GM21447 (cell line): ENCODE results near the gene WNT6.

ENCODE experiments used
- ATAC-seq: cut with Tn5 transposase; IDR thresholded peaks from one replicate; pipeline ENCODE4 v1.9.1; 2021; ENCODE audit not compliant: unreplicated experiment

Gene WNT6

DNA sequence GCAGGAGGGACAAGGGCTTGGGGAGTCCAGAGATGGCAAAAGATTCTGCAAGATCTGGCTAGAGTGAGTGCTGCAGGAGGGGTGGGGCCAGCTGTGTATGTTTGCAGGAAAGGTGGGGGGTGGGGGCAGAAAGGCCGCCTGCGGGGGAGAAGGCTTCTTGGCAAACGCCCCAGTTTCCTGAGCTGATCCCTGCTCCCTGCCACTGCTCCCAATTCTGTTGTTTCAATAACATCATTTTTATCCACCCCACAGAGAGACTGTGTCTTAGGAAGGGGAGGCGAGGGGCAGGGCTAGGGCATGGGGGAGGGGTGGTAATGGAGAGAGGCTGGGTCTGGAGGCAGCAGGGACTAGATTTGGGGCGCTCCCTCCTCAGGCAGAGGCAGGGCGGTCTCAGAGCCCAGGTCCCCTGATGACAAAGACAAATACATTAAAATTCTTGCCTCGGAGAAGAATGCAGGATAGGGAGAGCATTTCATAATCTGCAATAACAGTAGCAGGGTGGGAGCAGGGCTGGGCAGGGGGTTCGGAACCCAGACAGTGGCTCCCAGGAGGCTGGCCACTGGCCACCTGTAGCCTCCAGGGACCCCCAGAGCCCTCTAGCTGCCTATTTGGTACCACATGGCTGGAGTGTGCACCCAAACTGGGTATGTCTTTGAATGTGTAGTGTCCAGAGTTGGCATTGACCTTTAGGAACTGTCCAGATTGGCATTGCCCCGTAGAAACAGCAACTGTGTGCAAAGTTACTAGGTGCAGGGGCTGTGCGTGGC, 2.1 kb upstream of the WNT6 start:
- ATAC-seq, result no peak

DNA sequence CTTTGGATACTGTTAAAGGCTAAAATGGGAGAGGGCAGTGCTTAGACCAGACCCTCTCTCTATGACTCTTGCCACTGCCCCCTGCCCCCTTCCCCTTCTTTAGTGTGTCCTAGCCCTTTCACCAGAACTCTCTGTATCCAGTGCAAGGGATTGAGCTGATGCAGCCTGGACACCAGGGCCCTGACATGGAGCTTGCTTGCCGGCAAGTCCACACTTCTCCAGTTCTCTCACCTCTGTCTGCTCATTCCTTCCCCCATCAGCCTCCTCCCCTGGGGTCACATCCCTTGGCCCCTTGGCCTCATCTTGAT, 1.5 kb upstream of the WNT6 start:
- ATAC-seq, result no peak

- ATAC-seq, result no peak
These were observed 692 bp upstream of the WNT6 start for GRCh38 chr2:218858671-218859555.

DNA sequence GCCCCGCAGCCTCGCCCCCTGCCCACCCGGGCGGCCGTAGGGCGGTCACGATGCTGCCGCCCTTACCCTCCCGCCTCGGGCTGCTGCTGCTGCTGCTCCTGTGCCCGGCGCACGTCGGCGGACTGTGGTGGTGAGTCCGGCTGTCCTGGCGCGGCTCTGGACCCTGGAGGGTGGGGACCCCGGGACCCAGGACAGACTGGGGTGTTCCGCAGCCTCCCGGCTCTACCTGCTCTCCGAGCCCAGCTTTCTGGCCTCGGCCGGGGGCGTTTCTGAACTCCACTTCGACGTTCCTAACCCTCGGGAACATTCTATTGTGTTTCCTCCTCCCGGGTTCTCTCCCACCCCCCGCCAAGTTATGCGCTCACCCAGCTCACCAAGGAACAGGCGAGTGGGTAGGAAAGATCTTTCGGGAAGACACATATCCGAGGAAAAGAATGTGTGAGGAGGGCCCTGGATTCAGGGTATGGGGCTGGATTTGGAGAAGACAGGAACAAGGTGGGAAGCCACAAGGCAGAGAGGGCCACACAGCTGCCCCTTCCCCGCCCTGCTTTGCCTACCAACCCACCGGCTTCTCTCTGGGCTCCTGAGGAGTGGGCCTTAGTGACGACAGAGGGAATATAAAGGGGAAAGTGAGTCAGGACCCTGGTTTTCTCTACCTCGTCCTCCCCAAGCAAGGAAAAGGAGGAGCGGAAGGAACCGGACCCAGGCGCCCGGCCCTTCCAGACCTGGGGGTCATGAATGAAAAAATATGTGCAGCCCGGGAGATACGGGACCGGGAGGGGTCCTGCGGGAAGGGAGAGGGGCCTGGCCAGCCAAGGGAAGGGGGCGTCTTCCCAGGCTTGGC, 605 bp downstream of the WNT6 start:
- ATAC-seq, result no peak

DNA sequence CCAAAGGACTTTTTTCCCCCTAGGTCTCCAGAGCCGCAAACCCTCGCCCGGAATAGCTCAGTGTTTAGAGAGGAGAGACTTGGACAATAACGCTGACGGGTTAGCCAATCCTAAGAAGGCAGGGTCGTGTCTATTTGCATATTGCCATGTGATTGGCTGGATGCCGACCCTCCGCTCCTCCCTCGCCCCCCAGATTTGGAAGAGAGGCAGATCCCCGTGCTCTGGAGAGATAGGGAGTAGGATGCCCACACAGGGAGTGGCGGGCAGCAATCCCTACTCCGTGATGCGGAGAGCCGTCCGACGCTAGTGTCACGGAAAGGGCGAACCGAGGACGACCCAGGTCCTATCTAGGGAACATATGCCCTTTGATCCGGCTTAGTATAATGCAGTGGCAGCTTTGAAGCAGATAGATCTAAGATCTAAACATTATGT, 1.4 kb downstream of the WNT6 start:
- ATAC-seq, result no peak

DNA sequence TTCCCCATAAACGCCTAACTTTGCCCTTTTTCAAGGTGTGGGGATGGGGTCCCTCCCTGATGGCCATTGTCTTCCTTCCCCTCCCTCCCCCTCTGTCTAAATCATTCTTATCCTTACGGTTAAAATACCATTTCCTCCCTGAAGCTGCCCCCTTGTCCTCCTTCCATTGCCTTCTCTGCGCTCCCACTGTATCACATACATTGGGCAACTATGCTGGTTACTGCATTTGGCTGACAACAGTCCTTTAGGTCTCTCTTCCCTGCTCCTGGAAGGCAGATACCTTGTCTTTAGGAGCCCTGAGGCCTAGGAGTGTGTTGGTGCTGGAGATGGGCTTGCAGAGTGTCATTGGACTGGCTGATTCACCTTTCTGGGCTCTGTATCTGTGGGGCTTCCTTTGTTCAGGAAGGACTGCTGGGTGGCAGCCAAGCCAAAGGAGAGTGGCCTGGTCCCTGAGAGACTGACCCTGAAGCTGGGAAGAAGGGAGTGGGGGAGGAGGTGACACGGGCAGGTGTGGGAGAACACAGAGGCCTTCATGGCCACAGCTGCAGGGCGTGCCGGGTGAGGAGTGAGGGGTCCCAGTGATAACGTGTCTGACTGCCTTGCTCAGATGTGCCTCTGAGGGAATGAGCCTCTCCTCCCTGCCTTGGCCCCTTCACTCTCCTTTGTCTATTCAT, 2.2 kb downstream of the WNT6 start:
- no peak for ATAC-seq

GRCh38 chr2:218863021-218863520, 3.5 kb downstream of the WNT6 start:
- no peak for ATAC-seq

DNA sequence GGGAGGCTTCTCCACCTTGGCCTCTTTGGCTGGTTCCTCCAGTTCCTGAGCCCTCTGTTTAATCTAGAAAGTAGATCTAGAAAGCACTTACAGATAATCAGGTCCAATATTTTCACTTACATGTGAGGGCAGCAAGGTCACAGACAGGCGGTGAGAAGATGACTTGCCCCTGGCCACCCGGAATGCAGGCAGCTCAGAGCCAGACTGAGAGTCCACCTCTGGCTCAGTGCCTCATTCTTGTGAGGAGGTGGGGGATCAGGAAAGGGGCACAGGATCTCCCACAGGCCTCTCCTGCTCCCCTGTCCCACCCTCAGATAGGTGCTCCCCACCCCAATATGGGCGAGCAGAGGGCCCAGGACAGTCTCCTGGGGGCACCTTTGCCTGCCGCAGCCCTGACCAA, 5.8 kb downstream of the WNT6 start:
- ATAC-seq, result no peak

DNA sequence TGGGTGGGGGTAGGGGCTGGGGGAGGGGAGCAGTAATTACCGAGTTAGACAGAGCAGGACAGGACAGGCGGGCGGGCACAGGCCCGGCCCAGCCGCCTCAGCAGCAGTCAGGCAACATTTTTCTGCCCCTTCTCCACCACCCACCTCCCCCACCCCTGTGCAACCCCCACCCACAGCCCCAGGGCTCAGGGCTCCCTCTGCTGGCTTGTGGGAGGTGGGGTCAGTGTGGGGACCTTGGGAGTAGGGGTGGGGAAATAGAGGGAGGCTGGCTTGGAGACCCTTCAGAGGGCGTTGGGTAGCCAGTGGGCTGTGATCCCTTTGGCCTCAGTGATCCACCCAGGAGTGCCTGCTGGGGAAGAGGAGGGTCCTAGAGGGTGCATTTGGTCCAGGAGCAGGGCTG, 6.4 kb downstream of the WNT6 start:
- no peak for ATAC-seq

DNA sequence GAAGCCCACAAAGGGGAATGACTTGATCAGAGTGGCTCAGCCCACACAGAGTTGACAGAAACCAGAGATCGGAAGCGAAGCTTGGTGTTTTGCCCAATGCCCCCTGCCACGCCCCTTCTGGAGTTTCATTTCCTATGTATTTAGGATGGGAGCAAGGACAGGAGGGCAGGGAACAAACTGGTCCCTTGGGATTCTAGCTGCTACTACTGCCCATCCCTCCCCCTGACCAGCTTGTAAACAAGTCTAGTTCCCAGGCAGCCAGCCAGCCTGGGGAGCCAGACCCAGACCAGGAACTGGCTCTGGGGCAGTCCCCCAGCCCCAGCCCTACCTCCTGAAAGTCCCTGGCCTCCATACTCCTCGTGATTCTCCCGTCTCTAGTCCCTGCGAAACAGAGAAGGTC, 8.3 kb downstream of the WNT6 start:
- ATAC-seq, result no peak

DNA sequence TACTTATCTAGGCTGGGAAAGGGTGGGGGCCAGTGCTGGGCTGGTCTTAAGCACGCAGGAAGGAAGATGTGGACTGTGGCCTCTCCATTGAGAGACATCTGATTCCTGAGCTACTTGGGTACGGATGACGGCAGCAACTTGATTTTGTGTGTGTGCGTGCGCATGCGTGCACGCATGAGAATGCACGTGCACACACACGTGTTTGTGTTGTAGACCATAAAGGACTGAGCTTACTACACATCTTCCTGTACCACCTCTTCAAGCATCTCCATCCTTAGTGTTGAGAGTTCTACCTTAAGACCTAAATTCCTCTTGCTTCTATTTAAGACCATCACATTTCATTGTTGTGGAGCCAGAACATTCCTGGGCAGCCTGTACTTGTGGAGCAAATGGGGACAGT, 9.5 kb downstream of the WNT6 start:
- no peak for ATAC-seq

DNA sequence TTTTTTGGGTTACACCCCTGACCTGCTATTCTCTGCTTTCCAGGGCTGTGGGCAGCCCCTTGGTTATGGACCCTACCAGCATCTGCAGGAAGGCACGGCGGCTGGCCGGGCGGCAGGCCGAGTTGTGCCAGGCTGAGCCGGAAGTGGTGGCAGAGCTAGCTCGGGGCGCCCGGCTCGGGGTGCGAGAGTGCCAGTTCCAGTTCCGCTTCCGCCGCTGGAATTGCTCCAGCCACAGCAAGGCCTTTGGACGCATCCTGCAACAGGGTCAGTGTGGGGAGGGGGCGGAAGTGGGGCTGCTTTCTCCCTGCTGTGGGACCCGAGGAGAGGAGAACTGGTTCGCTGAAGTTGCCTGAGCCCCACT, 11.4 kb downstream of the WNT6 start:
- ATAC-seq, result no peak

GRCh38 chr2:218871345-218872302, 12.0 kb downstream of the WNT6 start:
- no peak for ATAC-seq

GRCh38 chr2:218872645-218873358, 13.2 kb downstream of the WNT6 start:
- ATAC-seq, result no peak

DNA sequence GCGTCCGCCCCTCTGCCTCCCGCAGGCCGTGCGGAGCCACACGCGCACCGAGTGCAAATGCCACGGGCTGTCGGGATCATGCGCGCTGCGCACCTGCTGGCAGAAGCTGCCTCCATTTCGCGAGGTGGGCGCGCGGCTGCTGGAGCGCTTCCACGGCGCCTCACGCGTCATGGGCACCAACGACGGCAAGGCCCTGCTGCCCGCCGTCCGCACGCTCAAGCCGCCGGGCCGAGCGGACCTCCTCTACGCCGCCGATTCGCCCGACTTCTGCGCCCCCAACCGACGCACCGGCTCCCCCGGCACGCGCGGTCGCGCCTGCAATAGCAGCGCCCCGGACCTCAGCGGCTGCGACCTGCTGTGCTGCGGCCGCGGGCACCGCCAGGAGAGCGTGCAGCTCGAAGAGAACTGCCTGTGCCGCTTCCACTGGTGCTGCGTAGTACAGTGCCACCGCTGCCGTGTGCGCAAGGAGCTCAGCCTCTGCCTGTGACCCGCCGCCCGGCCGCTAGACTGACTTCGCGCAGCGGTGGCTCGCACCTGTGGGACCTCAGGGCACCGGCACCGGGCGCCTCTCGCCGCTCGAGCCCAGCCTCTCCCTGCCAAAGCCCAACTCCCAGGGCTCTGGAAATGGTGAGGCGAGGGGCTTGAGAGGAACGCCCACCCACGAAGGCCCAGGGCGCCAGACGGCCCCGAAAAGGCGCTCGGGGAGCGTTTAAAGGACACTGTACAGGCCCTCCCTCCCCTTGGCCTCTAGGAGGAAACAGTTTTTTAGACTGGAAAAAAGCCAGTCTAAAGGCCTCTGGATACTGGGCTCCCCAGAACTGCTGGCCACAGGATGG, 14.0 kb downstream of the WNT6 start:
- no peak for ATAC-seq

GRCh38 chr2:218875692-218876246, 16.2 kb downstream of the WNT6 start:
- no peak for ATAC-seq

- ATAC-seq, result no peak
These were observed 17.1 kb downstream of the WNT6 start for GRCh38 chr2:218876562-218877219.
